K562 (cell line): ENCODE data around the gene ANXA3. TPM values are rescaled to one million over a fixed set of nuclear protein-coding genes. Genes with fewer than 3 reads are reported as not detected.
"Not testable (repeated sequence)": the region's sequence is repeated elsewhere in the genome, so short reads cannot be mapped to it uniquely, and the experiment has no call there.

Experiments
- ATAC-seq: fragments of 200-7000 bp; cut with Tn5 transposase; 3 replicates; pipeline ENCODE4 v1.9.1; 2020; ENCODE audit warnings: moderate library complexity
- BruUV-seq: library from RNA; stranded (reverse); fragments of 400-500 nt; replicated peaks from 2 replicates; lab custom pipeline; 2021; lab: Mats Ljungman, UMichigan
- CTCF ChIA-PET: fragments of 300-600 bp; formaldehyde crosslinking; extraction: SDS; loops from one replicate; lab custom pipeline; 2021; ENCODE audit warnings: low intra/inter-chr PET ratio; lab: Yijun Ruan, JAX
- POLR2A ChIA-PET: fragments of 300-600, 350-650 bp; sonication (Branson Sonifier 250); formaldehyde crosslinking; extraction: SDS; loops from one replicate; lab custom pipeline; 2021; ENCODE audit warnings: antibody characterized with exemption, inconsistent platforms; lab: Yijun Ruan, JAX
- DNase-seq, 4 experiments: peaks; one replicate each; pipeline versions ENCODE4 v3.0.0 to v3.0.0-alpha.2; 2011 to 2018; ENCODE audit warnings: low spot score in 3 of 4, mixed read lengths in 3 of 4; ENCODE audit errors: extremely low read depth in 1 of 4
- FAIRE-seq: peaks from 2 replicates; lab custom pipeline; 2011; peaks lifted over from hg19 to GRCh38; lab: Jason Lieb, UNC
- H2AFZ ChIP-seq: 2 replicates; pipeline ENCODE4 v1.6.0; 2011; ENCODE audit warnings: low read depth, low read length, control low read depth, inconsistent platforms
- H3K27ac ChIP-seq: fragments of 200-600 bp; 3 replicates; pipeline ENCODE4 v1.8.0; 2011; ENCODE audit warnings: low read depth, mild to moderate bottlenecking, control low read depth, inconsistent platforms, low read length, moderate library complexity, mixed read lengths; ENCODE audit errors: extremely low read depth
- H3K27me3 ChIP-seq, 2 experiments: fragments of 300-600 bp in 1 of 2; 2 replicates in 1 of 2; 3 replicates in 1 of 2; pipeline versions ENCODE4 v1.6.0 to v1.8.0; 2011; ENCODE audit warnings: inconsistent platforms in 2 of 2, low read length in 2 of 2, mild to moderate bottlenecking in 1 of 2, mixed read lengths in 1 of 2, moderate library complexity in 1 of 2; ENCODE audit not compliant: control insufficient read depth in 2 of 2, insufficient read depth in 2 of 2
- H3K36me3 ChIP-seq: fragments of 300-600 bp; 3 replicates; pipeline ENCODE4 v1.8.0; 2011; ENCODE audit warnings: mild to moderate bottlenecking, low read length, inconsistent platforms; ENCODE audit not compliant: control insufficient read depth, insufficient read depth
- H3K4me1 ChIP-seq, 2 experiments: fragments of 200-600 bp in 1 of 2; replicated peaks in 1 of 2; 2 replicates in 1 of 2; 3 replicates in 1 of 2; pipeline versions ENCODE4 v1.5.1 to v1.8.0; 2011; ENCODE audit warnings: inconsistent platforms in 2 of 2, low read length in 2 of 2, mild to moderate bottlenecking in 1 of 2, mixed read lengths in 1 of 2, moderate library complexity in 1 of 2; ENCODE audit not compliant: control insufficient read depth in 2 of 2, insufficient read depth in 2 of 2
- H3K4me2 ChIP-seq: 2 replicates; pipeline ENCODE4 v1.6.1; 2011; ENCODE audit warnings: low read length, control low read depth, inconsistent platforms, mixed read lengths; ENCODE audit not compliant: insufficient read depth
- H3K4me3 ChIP-seq: fragments of 200-600 bp; sonication (generic), shearing (Covaris generic); 2 replicates; pipeline ENCODE4 v1.5.1; 2016; ENCODE audit warnings: control low read depth, inconsistent platforms
- H3K79me2 ChIP-seq: fragments of 200-600 bp; 3 replicates; pipeline ENCODE4 v1.8.0; 2011; ENCODE audit warnings: low read length, inconsistent platforms; ENCODE audit not compliant: control insufficient read depth, insufficient read depth
- H3K9ac ChIP-seq, 2 experiments: 2 replicates each; pipeline versions ENCODE4 v1.6.0 to v1.6.1; 2011; ENCODE audit warnings: low read depth in 2 of 2, low read length in 2 of 2, control low read depth in 1 of 2, inconsistent platforms in 1 of 2, mild to moderate bottlenecking in 1 of 2, mixed read lengths in 1 of 2; ENCODE audit not compliant: insufficient read depth in 1 of 2
- H3K9me1 ChIP-seq: one replicate; pipeline ENCODE4 v1.6.0; 2011; ENCODE audit warnings: inconsistent platforms, mild to moderate bottlenecking, low read length, moderate library complexity; ENCODE audit not compliant: control insufficient read depth, insufficient read depth
- H3K9me3 ChIP-seq: replicated peaks from 2 replicates; pipeline ENCODE4 v1.5.1; 2011; ENCODE audit warnings: low read depth, low read length, inconsistent platforms; ENCODE audit not compliant: control insufficient read depth, insufficient read depth
- H4K20me1 ChIP-seq: replicated peaks from 2 replicates; pipeline ENCODE4 v1.6.1; 2011; ENCODE audit warnings: low read length, inconsistent platforms, mixed read lengths; ENCODE audit not compliant: control insufficient read depth, insufficient read depth
- CEBPB ChIP-seq: fragments of 450-650 bp; IDR thresholded peaks from 2 replicates; pipeline ENCODE4 v1.6.1; 2016; ENCODE audit warnings: missing genetic modification characterization, missing compliant biosample characterization
- CREB3 ChIP-seq: fragments of 450-650 bp; conservative IDR thresholded peaks from 2 replicates; pipeline ENCODE4 v1.6.1; 2016; ENCODE audit warnings: missing genetic modification characterization, low read depth, mild to moderate bottlenecking, missing compliant biosample characterization, moderate library complexity
- CREBBP ChIP-seq: IDR thresholded peaks from one replicate; pipeline ENCODE4 v1.6.1; 2012; ENCODE audit warnings: low read depth, mild to moderate bottlenecking, control low read depth, inconsistent platforms, low read length
- CTBP1 ChIP-seq: fragments of 450-650 bp; IDR thresholded peaks from 2 replicates; pipeline ENCODE4 v1.6.1; 2016; ENCODE audit warnings: borderline replicate concordance
- KLF13 ChIP-seq: fragments of 450-650 bp; IDR thresholded peaks from 2 replicates; pipeline ENCODE4 v1.6.1; 2016; ENCODE audit warnings: missing genetic modification characterization, low read depth, mild to moderate bottlenecking, missing compliant biosample characterization, moderate library complexity, borderline replicate concordance
- MAFK ChIP-seq: IDR thresholded peaks from 2 replicates; pipeline ENCODE4 v1.6.1; 2011; ENCODE audit warnings: low read length, improper control_type of control experiment
- MXD1 ChIP-seq: fragments of 250-450 bp; sonication (Bioruptor Pico); IDR thresholded peaks from 2 replicates; pipeline ENCODE4 v1.8.0; 2021; ENCODE audit warnings: borderline replicate concordance, mild to moderate bottlenecking, moderate library complexity; ENCODE audit not compliant: poor library complexity, severe bottlenecking
- TRIM28 ChIP-seq: fragments of 450-650 bp; IDR thresholded peaks from 2 replicates; pipeline ENCODE4 v1.6.1; 2017
- ZBED1 ChIP-seq: IDR thresholded peaks from 2 replicates; pipeline ENCODE4 v1.6.1; 2014
- ZBTB9 ChIP-seq: fragments of 450-650 bp; formaldehyde crosslinking; IDR thresholded peaks from 2 replicates; pipeline ENCODE4 v1.4.0; 2020; ENCODE audit warnings: mild to moderate bottlenecking, moderate library complexity
- ZNF280A ChIP-seq: fragments of 450-650 bp; IDR thresholded peaks from 2 replicates; pipeline ENCODE4 v1.6.1; 2018; ENCODE audit warnings: mild to moderate bottlenecking, low read depth; ENCODE audit not compliant: partially characterized antibody
- ZNF316 ChIP-seq: fragments of 450-650 bp; IDR thresholded peaks from 2 replicates; pipeline ENCODE4 v1.6.1; 2016
- WGBS: fragments of 100-300 bp; shearing (Covaris generic); methylation state at CpG from one replicate; pipeline ENCODE4 v1.1.6; 2016; ENCODE audit warnings: low coverage, mixed read lengths; ENCODE audit not compliant: insufficient coverage; ENCODE audit errors: missing lambda C conversion rate; 5-methylcytosine and 5-hydroxymethylcytosine counted together
- in situ Hi-C: fragments of 300-500 bp; cut with MboI; formaldehyde crosslinking; loops from 4 replicates; pipeline ENCODE4 v1.15.0; 2018; ENCODE audit warnings: inconsistent platforms, mixed read lengths
- intact Hi-C: fragments of 100-400 bp; cut with micrococcal nuclease; formaldehyde crosslinking; loops from 2 replicates; pipeline ENCODE4 v1.14.2; 2022
- polyA plus RNA-seq, 8 experiments: library from polyadenylated mRNA; depleted of rRNA in 4 of 8; stranded (reverse) in 5 of 8; unstranded in 3 of 8; fragments of >200 nt; fragmentation: Nextera tagmentation in 2 of 8; fragmentation: Illumina TruSeq in 1 of 8; extraction: Ambion mirVana in 2 of 8; extraction: Trizol in 1 of 8; gene quantifications; 2 replicates each; pipeline versions ENCODE4 v1.2.1 to v1.2.3, GENCODE V29; 2011 to 2014; ENCODE audit warnings: inconsistent platforms in 1 of 8, missing spikeins in 1 of 8
- total RNA-seq, 7 experiments: library from RNA; depleted of rRNA in 6 of 7; stranded (reverse); fragments of >200 nt in 6 of 7; fragmentation: Illumina TruSeq in 2 of 7; extraction: Trizol in 2 of 7; gene quantifications; 2 replicates each; pipeline versions ENCODE4 v1.2.1 to v1.2.3, GENCODE V29; 2011 to 2021; ENCODE audit warnings: low replicate concordance in 1 of 7

ANXA3 gene
- total and polyA plus RNA-seq, 9 of the 15 experiments (the other 6 are each of a cell fraction or from before 2014, with no cell fraction given): 6.3 to 15.5 (median 9.8) TPM

GRCh38 chr4:78598431-78598830 is 46.9 kb downstream of the ANXA3 start:
- H3K79me2 ChIP-seq, H3K9ac ChIP-seq, H3K4me2 ChIP-seq, CTCF ChIA-PET, H2AFZ ChIP-seq, H4K20me1 ChIP-seq, intact Hi-C loops, in situ Hi-C loops, ATAC-seq, H3K27me3 ChIP-seq, H3K27ac ChIP-seq, POLR2A ChIA-PET, FAIRE-seq, H3K9me3 ChIP-seq, DNase-seq, H3K36me3 ChIP-seq, H3K4me3 ChIP-seq, H3K9me1 ChIP-seq, BruUV-seq: not testable (repeated sequence)
- H3K4me1 ChIP-seq: peaks cover 8 to 25% of the 10 kb centered on the region in 2 experiments
- WGBS: 92% methylated on average over 10 of the region's 10 CpGs
- TF ChIP-seq CEBPB (tag): peak; percentile 65

- WGBS: 13% methylated on average over 4 of the region's 4 CpGs
- no peaks in the 10 kb centered on the region for H3K9me1 ChIP-seq
- H3K79me2 ChIP-seq: no peaks in the 10 kb centered on the region
- no peak overlapping the region for H3K4me3 ChIP-seq
- peak overlapping the region; percentile 67 for H3K27ac ChIP-seq
- H3K4me1 ChIP-seq: peaks cover 8 to 27% of the 10 kb centered on the region in 2 experiments
- peak overlapping the region; percentile 44; the same call in 1 of the 2 replicates for H2AFZ ChIP-seq
- no TSS peak for BruUV-seq
- ATAC-seq (no peak), DNase-seq (no peak), FAIRE-seq (no peak)
- in situ Hi-C loops: no loop called here
- 0 out of 4 replicates have a peak overlapping the region, but pooled peaks of 1 of the 2 experiments have one; percentile 24 for H3K9ac ChIP-seq
- no peaks in the 10 kb centered on the region for H3K27me3 ChIP-seq
- H3K36me3 ChIP-seq: no peaks in the 10 kb centered on the region
- POLR2A ChIA-PET: interaction anchor here (1.9 kb wide), 1 partner anchor 10 kb away, joined by 5 read pairs; no protein-coding TSS in a partner anchor
- CTCF ChIA-PET: no interaction called here
- H3K4me2 ChIP-seq: no peak overlapping the region
- H4K20me1 ChIP-seq: no peaks in the 10 kb centered on the region
- intact Hi-C loops: no loop called here
- H3K9me3 ChIP-seq: no peaks in the 10 kb centered on the region
- no peak for TF ChIP-seq MXD1 (CRISPR knock-in tag)
- no peak for TF ChIP-seq CTBP1
- peak; percentile 97 for TF ChIP-seq ZNF316
- TF ChIP-seq MAFK: peak; percentile 81
- no peak for TF ChIP-seq KLF13 (tag)
- no peak for TF ChIP-seq CREBBP
- no peak for TF ChIP-seq ZBED1
- no peak for TF ChIP-seq TRIM28
- no peak for TF ChIP-seq CREB3 (tag)
- TF ChIP-seq ZBTB9 (CRISPR knock-in tag): no peak
- TF ChIP-seq ZNF280A: no peak
Measured at GRCh38 chr4:78599147-78599546, 47.6 kb downstream of the ANXA3 start.
